ENCODE measurements around the gene ZFP69B. TPM values are rescaled to one million over a fixed set of nuclear protein-coding genes. Genes with fewer than 3 reads are reported as not detected.
"Not testable (repeated sequence)": the region's sequence is repeated elsewhere in the genome, so short reads cannot be mapped to it uniquely, and the experiment has no call there.

The ZFP69B gene
- total RNA-seq, 1 donor from 2014 or later = under 0.01 TPM

DNA sequence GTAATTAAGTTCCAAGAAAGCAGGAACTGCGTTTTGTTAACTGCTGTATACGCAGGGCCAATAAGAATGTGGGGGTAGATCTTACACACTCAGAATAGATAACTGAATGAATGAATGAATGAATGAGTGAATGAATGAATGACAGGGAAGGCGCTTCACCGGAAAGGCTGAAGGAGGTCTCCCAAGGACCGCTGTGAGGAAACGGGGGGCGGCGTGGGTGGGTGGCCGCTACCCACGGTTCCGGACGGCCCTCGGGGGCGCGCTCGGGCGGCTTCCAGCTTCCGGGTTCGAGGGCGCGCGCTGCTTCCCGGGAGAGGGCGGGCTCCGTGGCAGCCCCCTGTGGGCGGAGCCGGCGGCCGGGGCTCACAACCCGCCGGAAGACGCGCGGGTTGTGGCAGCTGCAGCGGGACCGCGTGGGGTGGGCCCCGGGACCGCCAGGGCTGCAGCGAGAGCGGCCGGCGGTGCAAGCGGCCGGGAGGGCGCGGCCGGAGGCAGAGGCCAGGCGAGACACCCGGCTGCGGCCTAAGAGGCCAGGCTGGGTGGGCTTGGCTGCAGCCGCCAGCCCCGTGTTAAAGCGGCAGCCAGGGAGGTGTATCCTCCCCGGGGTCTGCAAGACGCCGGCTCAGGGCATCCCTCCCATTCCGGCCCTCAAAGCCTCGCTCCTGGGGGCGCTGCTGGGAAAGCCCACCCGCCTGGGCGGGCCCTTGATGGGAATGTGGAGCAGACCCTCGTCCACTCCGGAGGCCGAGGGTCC is 26.8 kb downstream of the ZFP69B start, which contains the start of gene ZFP69:
ZFP69 (plus strand) TSS at position 367 of the 754 bp plus-strand sequence. CDS start 2,072 bp downstream, outside the sequence.
- H3K4me3 ChIP-seq (ENCODE audit: low read length in 3 of 3) = peak within 1 kb of the TSS; percentile 72 to 83 (median 82)

DNA sequence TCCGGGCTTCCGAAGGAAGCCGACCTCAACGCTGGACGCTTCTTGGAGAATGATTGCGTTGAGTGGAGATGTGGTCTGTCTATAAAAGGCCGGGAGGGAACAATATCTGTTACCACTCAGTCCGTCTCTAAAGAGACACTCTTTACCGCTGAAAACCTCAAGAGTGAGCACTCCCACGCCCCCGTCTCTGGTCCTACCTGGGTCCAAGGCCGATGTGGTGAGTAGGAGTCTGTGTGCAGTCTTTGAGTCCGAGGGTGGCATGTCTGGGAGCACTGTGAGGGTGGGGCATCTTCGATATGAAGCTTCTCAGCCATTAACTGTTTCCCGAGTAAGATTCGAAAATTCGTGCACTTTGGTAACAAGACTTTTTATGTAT is 27.4 kb downstream of the ZFP69B start:
- Histone ChIP-seq H3K4me3 (ENCODE audit: low read length in 3 of 3) (peak overlapping the region; percentile 72 to 83 (median 82)), H3K4me1 (ENCODE audit: control insufficient read depth in 3 of 3, insufficient read depth in 3 of 3, low read length in 3 of 3) (peaks cover 9 to 12% (median 11%) of the 10 kb centered on the region in 3 donors), H3K9me3 (ENCODE audit: control insufficient read depth in 3 of 3, low read length in 3 of 3) (peaks cover 0 to 8% (median 7%) of the 10 kb centered on the region in 3 donors), H3K27ac (ENCODE audit: low read depth, low read length) (no peak overlapping the region), H3K9ac (ENCODE audit: low read depth in 1 of 3, low read length in 3 of 3) (peak overlapping the region; percentile 59 to 76 (median 64)), H3K36me3 (ENCODE audit: control insufficient read depth in 3 of 3, insufficient read depth in 3 of 3, low read length in 3 of 3) (peaks cover 0 to 8% (median 2%) of the 10 kb centered on the region in 3 donors), H3K27me3 (ENCODE audit: control insufficient read depth in 3 of 3, insufficient read depth in 3 of 3, low read length in 3 of 3) (peaks cover 0 to 6% (median 0%) of the 10 kb centered on the region in 3 donors)

More for the DNA sequence above, 26.8 kb downstream of the ZFP69B start, which contains the start of gene ZFP69:
- peaks cover 0 to 6% (median 2%) of the 10 kb centered on the region in 3 donors for H3K36me3 ChIP-seq (ENCODE audit: control insufficient read depth in 3 of 3, insufficient read depth in 3 of 3, low read length in 3 of 3)
- peaks cover 9 to 12% (median 11%) of the 10 kb centered on the region in 3 donors for H3K4me1 ChIP-seq (ENCODE audit: control insufficient read depth in 3 of 3, insufficient read depth in 3 of 3, low read length in 3 of 3)
- H3K27me3 ChIP-seq (ENCODE audit: control insufficient read depth in 3 of 3, insufficient read depth in 3 of 3, low read length in 3 of 3) = peaks cover 0 to 6% (median 0%) of the 10 kb centered on the region in 3 donors
- H3K9ac ChIP-seq (ENCODE audit: low read depth in 1 of 3, low read length in 3 of 3) = peak within 1 kb of the TSS; percentile 59 to 76 (median 64)
- peaks cover 0 to 8% (median 7%) of the 10 kb centered on the region in 3 donors for H3K9me3 ChIP-seq (ENCODE audit: control insufficient read depth in 3 of 3, low read length in 3 of 3)
- H3K27ac ChIP-seq (ENCODE audit: low read depth, low read length) = no peak within 1 kb of the TSS

GRCh38 chr1:40478276-40478675 is 28.0 kb downstream of the ZFP69B start:
- Histone ChIP-seq H3K9me3 (ENCODE audit: control insufficient read depth in 3 of 3, low read length in 3 of 3) (peaks cover 0 to 9% (median 2%) of the 10 kb centered on the region in 3 donors), H3K9ac (ENCODE audit: low read depth in 1 of 3, low read length in 3 of 3) (no peak overlapping the region), H3K36me3 (ENCODE audit: control insufficient read depth in 3 of 3, insufficient read depth in 3 of 3, low read length in 3 of 3) (peaks cover 0 to 13% (median 2%) of the 10 kb centered on the region in 3 donors), H3K4me1 (ENCODE audit: control insufficient read depth in 3 of 3, insufficient read depth in 3 of 3, low read length in 3 of 3) (peaks cover 9 to 12% (median 11%) of the 10 kb centered on the region in 3 donors), H3K4me3 (ENCODE audit: low read length in 3 of 3) (peak overlapping the region; percentile 72 to 83 (median 82)), H3K27ac (ENCODE audit: low read depth, low read length) (no peak overlapping the region), H3K27me3 (ENCODE audit: control insufficient read depth in 3 of 3, insufficient read depth in 3 of 3, low read length in 3 of 3) (peaks cover 0 to 6% (median 0%) of the 10 kb centered on the region in 3 donors)

- Histone ChIP-seq H3K27ac (ENCODE audit: low read depth, low read length) (no peak overlapping the region), H3K9ac (ENCODE audit: low read depth in 1 of 3, low read length in 3 of 3) (no peak overlapping the region), H3K4me3 (ENCODE audit: low read length in 3 of 3) (no peak overlapping the region), H3K36me3 (ENCODE audit: control insufficient read depth in 3 of 3, insufficient read depth in 3 of 3, low read length in 3 of 3) (peaks cover 0 to 13% (median 2%) of the 10 kb centered on the region in 3 donors), H3K9me3 (ENCODE audit: control insufficient read depth in 3 of 3, low read length in 3 of 3) (peaks cover 0 to 13% (median 0%) of the 10 kb centered on the region in 3 donors), H3K27me3 (ENCODE audit: control insufficient read depth in 3 of 3, insufficient read depth in 3 of 3, low read length in 3 of 3) (peaks cover 0 to 6% (median 0%) of the 10 kb centered on the region in 3 donors), H3K4me1 (ENCODE audit: control insufficient read depth in 3 of 3, insufficient read depth in 3 of 3, low read length in 3 of 3) (peaks cover 9 to 12% (median 11%) of the 10 kb centered on the region in 3 donors)
Observed at GRCh38 chr1:40479156-40479555, 28.9 kb downstream of the ZFP69B start.

DNA sequence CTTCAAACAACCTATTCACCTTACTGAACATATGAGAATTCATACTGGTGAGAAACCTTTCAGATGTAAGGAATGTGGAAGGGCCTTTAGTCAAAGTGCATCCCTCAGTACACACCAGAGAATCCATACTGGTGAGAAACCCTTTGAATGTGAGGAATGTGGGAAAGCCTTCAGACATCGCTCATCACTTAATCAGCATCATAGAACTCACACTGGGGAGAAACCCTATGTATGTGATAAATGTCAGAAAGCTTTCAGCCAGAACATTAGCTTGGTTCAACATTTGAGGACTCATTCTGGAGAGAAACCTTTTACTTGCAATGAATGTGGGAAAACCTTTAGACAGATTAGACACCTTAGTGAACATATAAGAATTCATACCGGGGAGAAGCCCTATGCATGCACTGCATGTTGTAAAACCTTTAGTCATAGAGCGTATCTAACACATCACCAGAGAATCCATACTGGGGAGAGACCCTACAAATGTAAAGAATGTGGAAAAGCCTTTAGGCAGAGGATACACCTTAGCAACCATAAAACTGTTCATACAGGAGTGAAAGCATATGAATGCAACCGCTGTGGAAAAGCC is 45.1 kb downstream of the ZFP69B start:
- Histone ChIP-seq H3K36me3 (ENCODE audit: control insufficient read depth in 3 of 3, insufficient read depth in 3 of 3, low read length in 3 of 3) (peaks cover 18 to 47% (median 33%) of the 10 kb centered on the region in 3 donors), H3K9me3 (ENCODE audit: control insufficient read depth in 3 of 3, low read length in 3 of 3) (peaks cover 15 to 28% (median 22%) of the 10 kb centered on the region in 3 donors), H3K27me3 (ENCODE audit: control insufficient read depth in 3 of 3, insufficient read depth in 3 of 3, low read length in 3 of 3) (no peaks in the 10 kb centered on the region)

GRCh38 chr1:40502651-40503050 is 52.4 kb downstream of the ZFP69B start:
- Histone ChIP-seq H3K9me3 (ENCODE audit: control insufficient read depth in 3 of 3, low read length in 3 of 3) (peaks cover 8 to 10% (median 8%) of the 10 kb centered on the region in 3 donors), H3K36me3 (ENCODE audit: control insufficient read depth in 3 of 3, insufficient read depth in 3 of 3, low read length in 3 of 3) (peaks cover 4 to 16% (median 7%) of the 10 kb centered on the region in 3 donors)

More for the DNA sequence above, 45.1 kb downstream of the ZFP69B start:
- Histone ChIP-seq H3K4me3 (ENCODE audit: low read length in 3 of 3) (peak overlapping the region in 1 of 3 donors; percentile 45), H3K4me1 (ENCODE audit: control insufficient read depth in 3 of 3, insufficient read depth in 3 of 3, low read length in 3 of 3) (no peaks in the 10 kb centered on the region), H3K27ac (ENCODE audit: low read depth, low read length) (no peak overlapping the region), H3K9ac (ENCODE audit: low read depth in 1 of 3, low read length in 3 of 3) (no peak overlapping the region)

GRCh38 chr1:40507973-40508372 is 57.7 kb downstream of the ZFP69B start:
- peaks cover 0 to 8% (median 0%) of the 10 kb centered on the region in 3 donors for H3K36me3 ChIP-seq (ENCODE audit: control insufficient read depth in 3 of 3, insufficient read depth in 3 of 3, low read length in 3 of 3)
- peak overlapping the region; percentile 87 to 91 (median 90) for H3K9ac ChIP-seq (ENCODE audit: low read depth in 1 of 3, low read length in 3 of 3)
- no peaks in the 10 kb centered on the region for H3K9me3 ChIP-seq (ENCODE audit: control insufficient read depth in 3 of 3, low read length in 3 of 3)
- H3K4me1 ChIP-seq (ENCODE audit: control insufficient read depth in 3 of 3, insufficient read depth in 3 of 3, low read length in 3 of 3) = peaks cover 7 to 11% (median 9%) of the 10 kb centered on the region in 3 donors
- H3K27ac ChIP-seq (ENCODE audit: low read depth, low read length) = no peak overlapping the region
- peak overlapping the region; percentile 84 to 94 (median 89) for H3K4me3 ChIP-seq (ENCODE audit: low read length in 3 of 3)
- no peaks in the 10 kb centered on the region for H3K27me3 ChIP-seq (ENCODE audit: control insufficient read depth in 3 of 3, insufficient read depth in 3 of 3, low read length in 3 of 3)

More at GRCh38 chr1:40502651-40503050, 52.4 kb downstream of the ZFP69B start:
- H3K4me3 ChIP-seq (ENCODE audit: low read length in 3 of 3); H3K27ac ChIP-seq (ENCODE audit: low read depth, low read length); H3K4me1 ChIP-seq (ENCODE audit: control insufficient read depth in 3 of 3, insufficient read depth in 3 of 3, low read length in 3 of 3); H3K9ac ChIP-seq (ENCODE audit: low read depth in 1 of 3, low read length in 3 of 3); H3K27me3 ChIP-seq (ENCODE audit: control insufficient read depth in 3 of 3, insufficient read depth in 3 of 3, low read length in 3 of 3): not testable (repeated sequence)

DNA sequence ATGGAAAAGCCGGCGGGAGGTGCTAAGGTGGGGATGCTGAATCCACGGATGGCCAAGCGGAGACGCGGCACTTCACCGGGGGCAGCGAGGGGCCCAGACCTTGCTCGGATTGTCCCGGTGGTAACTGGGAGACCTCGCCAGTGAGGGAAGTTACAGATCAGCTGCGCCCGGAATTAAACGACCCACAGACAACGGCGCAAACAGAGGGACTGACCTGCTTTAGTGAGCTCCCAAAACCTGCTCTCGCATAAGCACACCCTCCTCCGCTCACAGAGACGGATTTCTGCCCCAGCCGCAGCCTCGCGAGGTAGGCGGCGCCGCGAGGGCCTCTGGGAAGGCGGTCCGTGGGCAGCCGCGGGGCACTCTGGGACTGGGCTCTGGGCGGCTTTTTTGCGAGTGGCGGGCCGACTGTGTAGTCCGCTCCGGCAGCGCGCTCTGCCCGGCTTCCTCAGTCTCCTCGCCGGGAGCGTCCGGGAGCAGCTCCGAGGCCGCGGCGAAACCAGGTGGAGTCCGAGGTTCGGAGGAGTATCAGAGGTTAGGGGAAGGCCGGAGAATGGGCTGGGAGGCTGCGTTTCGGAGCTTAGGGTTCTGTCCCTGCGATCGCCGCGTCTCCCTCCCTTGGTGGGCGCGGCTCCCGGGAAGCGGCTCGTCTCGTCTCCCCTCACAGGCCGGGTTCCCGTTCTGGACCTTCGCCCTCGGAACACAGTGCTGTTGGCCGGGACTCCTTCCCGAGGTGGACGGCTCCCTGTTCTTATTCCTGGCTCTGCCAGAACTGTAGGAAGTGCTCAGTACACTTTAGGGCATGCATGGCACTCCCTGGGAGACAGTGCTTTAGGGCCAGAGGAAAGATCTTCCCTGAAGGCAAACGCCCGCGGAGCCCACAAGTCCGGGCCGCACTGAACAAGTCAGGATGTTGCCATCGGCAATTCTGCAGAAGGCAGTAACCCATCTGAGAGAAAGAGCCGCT is 58.4 kb downstream of the ZFP69B start, which contains the start of gene EXO5:
EXO5 (plus strand) TSS at position 393 of the 967 bp plus-strand sequence. CDS start 5,778 bp downstream, outside the sequence.
- Histone ChIP-seq H3K9ac (ENCODE audit: low read depth in 1 of 3, low read length in 3 of 3) (peak within 1 kb of the TSS; percentile 87 to 91 (median 90)), H3K36me3 (ENCODE audit: control insufficient read depth in 3 of 3, insufficient read depth in 3 of 3, low read length in 3 of 3) (peaks cover 0 to 6% (median 0%) of the 10 kb centered on the region in 3 donors), H3K9me3 (ENCODE audit: control insufficient read depth in 3 of 3, low read length in 3 of 3) (no peaks in the 10 kb centered on the region)

More for the DNA sequence above, 58.4 kb downstream of the ZFP69B start, which contains the start of gene EXO5:
- Histone ChIP-seq H3K27me3 (ENCODE audit: control insufficient read depth in 3 of 3, insufficient read depth in 3 of 3, low read length in 3 of 3) (no peaks in the 10 kb centered on the region), H3K4me3 (ENCODE audit: low read length in 3 of 3) (peak within 1 kb of the TSS; percentile 84 to 94 (median 89)), H3K27ac (ENCODE audit: low read depth, low read length) (peak within 1 kb of the TSS; percentile 58), H3K4me1 (ENCODE audit: control insufficient read depth in 3 of 3, insufficient read depth in 3 of 3, low read length in 3 of 3) (peaks cover 7 to 11% (median 9%) of the 10 kb centered on the region in 3 donors)
